ENCODE data around the gene GLIS1. TPM values are rescaled to one million over a fixed set of nuclear protein-coding genes. Genes with fewer than 3 reads are reported as not detected.

GLIS1 gene
- polyA plus RNA-seq, 3 donors: not detected

DNA sequence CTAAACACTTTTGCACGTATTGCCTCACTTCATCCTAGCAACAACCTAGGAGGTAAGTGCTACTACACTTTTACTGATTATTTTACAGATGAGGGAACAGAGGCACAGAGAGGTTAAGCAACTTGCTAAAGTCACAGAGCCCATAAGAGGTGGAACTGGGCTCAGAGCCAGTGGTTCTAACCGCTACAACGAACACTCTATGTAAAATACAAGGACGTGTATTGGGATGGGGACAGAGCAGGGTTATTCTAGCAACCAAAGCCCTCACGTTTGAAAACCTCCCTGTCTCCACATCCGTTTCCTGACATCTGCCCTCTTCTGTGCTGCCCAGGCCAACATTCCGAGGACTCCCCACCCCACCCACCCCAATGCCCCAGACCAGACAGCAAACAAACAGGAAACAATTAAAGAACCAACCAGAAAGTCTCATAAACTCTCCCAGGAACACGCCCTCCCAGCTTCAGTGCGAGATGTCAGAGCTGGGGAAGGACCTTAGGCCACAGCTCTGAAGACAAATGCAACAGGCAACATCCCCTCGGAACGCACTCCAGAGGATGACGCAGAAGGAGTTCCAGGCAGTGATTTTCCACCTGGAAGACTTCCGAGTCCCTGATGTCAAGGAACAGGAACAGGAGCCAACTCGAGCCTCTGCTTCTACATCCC is 41.1 kb downstream of the GLIS1 start:
- H3K4me1 ChIP-seq (ENCODE audit: control insufficient read depth in 1 of 2, insufficient read depth in 2 of 2, low read length in 2 of 2): no peaks in the 10 kb centered on the region
- H3K4me2 ChIP-seq (replicated peaks; ENCODE audit: extremely low read depth, low read length, poor library complexity, severe bottlenecking): no peak overlapping the region
- no peaks in the 10 kb centered on the region for H4K20me1 ChIP-seq (ENCODE audit: insufficient read depth, low read length)
- H3K27ac ChIP-seq (ENCODE audit: low read depth in 1 of 2, low read length in 2 of 2): no peak overlapping the region
- H3K79me2 ChIP-seq (ENCODE audit: insufficient read depth, low read length): no peaks in the 10 kb centered on the region
- intact Hi-C loops (cut with micrococcal nuclease): no loop called here
- H3K4me3 ChIP-seq (replicated peaks in 1 of 3; ENCODE audit: low read depth in 2 of 3, low read length in 3 of 3): no peak overlapping the region
- peaks cover 8% of the 10 kb centered on the region for H3K4me1 Mint-ChIP-seq
- no peaks in the 10 kb centered on the region for H3K36me3 ChIP-seq (replicated peaks in 1 of 2; ENCODE audit: control insufficient read depth in 1 of 2, insufficient read depth in 2 of 2, low read length in 2 of 2)
- peak overlapping the region in 1 of 7 donors; percentile 46 for H3K27ac Mint-ChIP-seq
- no peak overlapping the region for H2AFZ ChIP-seq (ENCODE audit: insufficient read depth, low read depth, low read length, poor library complexity, severe bottlenecking)
- WGBS (ENCODE audit: insufficient coverage): 51% methylated on average over 10 of the region's 14 CpGs
- no peak for TF ChIP-seq CTCF (IDR thresholded peaks at IDR 0.05)
- no peak overlapping the region for H3K4me3 Mint-ChIP-seq
- H3K27me3 ChIP-seq (ENCODE audit: control insufficient read depth in 2 of 2, insufficient read depth in 2 of 2, low read length in 2 of 2): no peaks in the 10 kb centered on the region
- no peaks in the 10 kb centered on the region for H3K9me3 ChIP-seq (replicated peaks in 1 of 2; ENCODE audit: control insufficient read depth in 1 of 2, insufficient read depth in 1 of 2, low read length in 2 of 2)
- H3K36me3 Mint-ChIP-seq: no peaks in the 10 kb centered on the region
- H3K9me3 Mint-ChIP-seq: no peaks in the 10 kb centered on the region
- no peak overlapping the region for H3K9ac ChIP-seq (ENCODE audit: insufficient read depth, low read length, poor library complexity, severe bottlenecking)
- H3K27me3 Mint-ChIP-seq (ENCODE audit: low read depth in 3 of 3): peaks cover 0 to 5% (median 1%) of the 10 kb centered on the region in 3 donors
- no peak for DNase-seq

DNA sequence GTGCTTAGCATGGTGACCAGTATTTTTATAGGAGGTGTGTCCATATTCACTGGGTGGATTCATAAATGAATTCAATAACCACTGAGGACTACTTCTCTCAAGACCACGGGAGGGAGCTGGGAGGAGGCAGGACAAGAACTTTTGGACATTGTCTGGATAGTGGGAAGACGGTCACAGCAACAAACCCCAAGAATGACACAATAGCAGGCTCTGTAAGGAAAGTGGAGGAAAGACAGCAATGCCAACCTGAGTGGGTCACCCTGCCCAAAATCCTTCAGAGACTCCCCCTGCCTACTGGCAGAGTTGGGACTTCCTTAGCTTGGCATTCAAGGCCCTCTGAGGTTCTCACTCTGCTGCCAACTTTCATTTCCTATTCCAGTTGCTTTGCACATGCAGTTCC is 42.0 kb downstream of the GLIS1 start:
- TF ChIP-seq CTCF (IDR thresholded peaks at IDR 0.05): no peak
- Histone ChIP-seq H3K4me2 (replicated peaks; ENCODE audit: extremely low read depth, low read length, poor library complexity, severe bottlenecking) (no peak overlapping the region), H4K20me1 (ENCODE audit: insufficient read depth, low read length) (no peaks in the 10 kb centered on the region), H3K9me3 (replicated peaks in 1 of 2; ENCODE audit: control insufficient read depth in 1 of 2, insufficient read depth in 1 of 2, low read length in 2 of 2) (no peaks in the 10 kb centered on the region), H3K4me3 (replicated peaks in 1 of 3; ENCODE audit: low read depth in 2 of 3, low read length in 3 of 3) (no peak overlapping the region), H3K27ac (ENCODE audit: low read depth in 1 of 2, low read length in 2 of 2) (no peak overlapping the region), H3K4me1 (ENCODE audit: control insufficient read depth in 1 of 2, insufficient read depth in 2 of 2, low read length in 2 of 2) (no peaks in the 10 kb centered on the region), H3K27me3 (ENCODE audit: control insufficient read depth in 2 of 2, insufficient read depth in 2 of 2, low read length in 2 of 2) (no peaks in the 10 kb centered on the region), H3K79me2 (ENCODE audit: insufficient read depth, low read length) (no peaks in the 10 kb centered on the region), H3K9ac (ENCODE audit: insufficient read depth, low read length, poor library complexity, severe bottlenecking) (no peak overlapping the region), H2AFZ (ENCODE audit: insufficient read depth, low read depth, low read length, poor library complexity, severe bottlenecking) (no peak overlapping the region), H3K36me3 (replicated peaks in 1 of 2; ENCODE audit: control insufficient read depth in 1 of 2, insufficient read depth in 2 of 2, low read length in 2 of 2) (no peaks in the 10 kb centered on the region)
- Mint-ChIP-seq H3K27me3 (ENCODE audit: low read depth in 3 of 3) (peaks cover 0 to 5% (median 1%) of the 10 kb centered on the region in 3 donors), H3K4me3 (no peak overlapping the region), H3K9me3 (no peaks in the 10 kb centered on the region), H3K4me1 (peaks cover 8% of the 10 kb centered on the region), H3K36me3 (no peaks in the 10 kb centered on the region), H3K27ac (no peak overlapping the region)
- WGBS (ENCODE audit: insufficient coverage): no CpG with 5 or more reads among the region's 2 CpGs
- intact Hi-C loops (cut with micrococcal nuclease): no loop called here
- no peak for DNase-seq
